A549 treated with AZD9567 at 1 μM for 4 hours (cell line): Measurements from ENCODE around the gene GRIN2B. TPM values are rescaled to one million over a fixed set of nuclear protein-coding genes. Genes with fewer than 3 reads are reported as not detected.

Experiments used
- total RNA-seq: library from RNA; stranded (reverse); fragments of 200-300 nt; extraction: Qiagen RNA extraction; gene quantifications from 5 replicates; pipeline ENCODE4 v1.2.3, GENCODE V29; 2022; ENCODE audit not compliant: insufficient read depth

GRIN2B gene
- 1.4 to 4.6 TPM (median 3.5 TPM) in 5 replicates for total RNA-seq

DNA sequence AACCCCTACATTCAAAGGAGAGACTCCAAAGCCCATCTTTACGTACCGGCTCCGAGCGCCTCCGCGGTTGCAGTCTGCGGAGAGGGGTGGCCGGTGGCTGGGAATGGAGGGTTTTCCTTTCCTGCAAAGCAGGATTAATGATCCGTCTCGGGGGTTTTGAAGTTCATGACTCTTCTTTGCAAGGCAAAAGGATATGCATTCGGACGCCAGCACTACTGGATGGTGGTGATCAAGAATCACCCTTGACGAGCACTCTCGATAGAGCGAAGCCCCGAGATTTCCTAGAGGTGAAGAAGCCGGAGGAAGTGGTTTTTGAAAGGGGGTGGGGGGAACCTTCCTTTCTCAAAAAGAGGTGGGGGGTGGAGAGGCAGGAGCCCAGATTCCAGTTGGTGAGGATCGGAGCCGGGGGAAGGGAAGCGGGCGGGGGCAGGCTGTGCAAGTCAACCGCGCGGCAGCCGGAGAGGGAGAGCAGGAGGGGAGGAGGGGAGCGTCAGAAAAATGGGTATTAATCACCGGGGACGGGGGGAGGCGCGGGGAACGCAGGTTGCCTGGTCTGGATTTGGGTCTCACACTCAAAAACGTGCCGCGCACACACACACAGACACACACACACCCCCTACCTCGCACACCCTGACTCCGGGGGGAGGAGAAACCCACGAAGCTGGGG lies at the start of gene GRIN2B:
TSS of gene GRIN2B (minus strand) at position 307 of the 667 bp plus-strand sequence. CDS start 115,394 bp downstream, outside the sequence.

